HPDE6-E6E7 (cell line): ENCODE data around the gene HOXB6.

Experiments used
- DNase-seq: peaks from one replicate; pipeline ENCODE4 v3.0.0; 2011; ENCODE audit warnings: missing footprints; ENCODE audit errors: extremely low spot score

HOXB6 gene

GRCh38 chr17:48579471-48579759 is 25.4 kb downstream of the HOXB6 start:
- DNase-seq = no peak

- DNase-seq = no peak
Observed at GRCh38 chr17:48578616-48579470, 25.9 kb downstream of the HOXB6 start.

- no peak for DNase-seq
Observed at GRCh38 chr17:48577946-48578615, 26.7 kb downstream of the HOXB6 start, which contains the start of gene HOXB4. Gene HOXB4 (minus strand): TSS chr17:48578350. CDS start chr17:48578319, 31 bp downstream.

GRCh38 chr17:48577330-48577945 is 27.3 kb downstream of the HOXB6 start:
- no peak for DNase-seq

GRCh38 chr17:48576479-48577309 is 28.1 kb downstream of the HOXB6 start:
- no peak for DNase-seq

GRCh38 chr17:48575673-48576478 is 28.9 kb downstream of the HOXB6 start:
- DNase-seq = no peak

- no peak for DNase-seq
Observed at GRCh38 chr17:48575066-48575582, 29.7 kb downstream of the HOXB6 start.

GRCh38 chr17:48574505-48575065 is 30.2 kb downstream of the HOXB6 start:
- DNase-seq = no peak

- no peak for DNase-seq
Observed at GRCh38 chr17:48571826-48572417, 32.9 kb downstream of the HOXB6 start.

GRCh38 chr17:48571024-48571818 is 33.6 kb downstream of the HOXB6 start:
- DNase-seq = no peak

GRCh38 chr17:48570325-48571023 is 34.3 kb downstream of the HOXB6 start:
- no peak for DNase-seq

GRCh38 chr17:48569674-48570324 is 35.0 kb downstream of the HOXB6 start:
- no peak for DNase-seq

GRCh38 chr17:48569240-48569582 is 35.6 kb downstream of the HOXB6 start:
- DNase-seq = no peak

- no peak for DNase-seq
Observed at GRCh38 chr17:48568499-48569239, 36.1 kb downstream of the HOXB6 start.

- no peak for DNase-seq
Observed at GRCh38 chr17:48567646-48568354, 37.0 kb downstream of the HOXB6 start.

- no peak for DNase-seq
Observed at GRCh38 chr17:48567209-48567608, 37.6 kb downstream of the HOXB6 start.

GRCh38 chr17:48566717-48567116 is 38.1 kb downstream of the HOXB6 start:
- DNase-seq = no peak
